Stimulated activated CD4-positive, alpha-beta T cell treated with anti-CD3 and anti-CD28 coated beads, Interleukin-4, amount 100 ng/mL, for 24 hours (primary cell): Measurements from ENCODE around the gene NOXA1.
A peak's percentile ranks its signal among the peaks of the same experiment; 100 is the strongest.
"Not testable (repeated sequence)": the region's sequence is repeated elsewhere in the genome, so short reads cannot be mapped to it uniquely, and the experiment has no call there.

Experiments
- DNase-seq: peaks from one replicate; pipeline ENCODE4 v3.0.0-alpha.2; 2020

The NOXA1 gene, protein sequence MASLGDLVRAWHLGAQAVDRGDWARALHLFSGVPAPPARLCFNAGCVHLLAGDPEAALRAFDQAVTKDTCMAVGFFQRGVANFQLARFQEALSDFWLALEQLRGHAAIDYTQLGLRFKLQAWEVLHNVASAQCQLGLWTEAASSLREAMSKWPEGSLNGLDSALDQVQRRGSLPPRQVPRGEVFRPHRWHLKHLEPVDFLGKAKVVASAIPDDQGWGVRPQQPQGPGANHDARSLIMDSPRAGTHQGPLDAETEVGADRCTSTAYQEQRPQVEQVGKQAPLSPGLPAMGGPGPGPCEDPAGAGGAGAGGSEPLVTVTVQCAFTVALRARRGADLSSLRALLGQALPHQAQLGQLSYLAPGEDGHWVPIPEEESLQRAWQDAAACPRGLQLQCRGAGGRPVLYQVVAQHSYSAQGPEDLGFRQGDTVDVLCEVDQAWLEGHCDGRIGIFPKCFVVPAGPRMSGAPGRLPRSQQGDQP

GRCh38 chr9:137422604-137423513 is at the start of gene NOXA1, which contains the start of gene EXD3:
NOXA1 (plus strand) TSS chr9:137423393; CDS start chr9:137423530, 137 bp downstream.
EXD3 (minus strand) TSS chr9:137423162; CDS start chr9:137395357, 27,805 bp downstream.
- peak; percentile 94 for DNase-seq

- DNase-seq: no peak
Measured at GRCh38 chr9:137373611-137373980, 49.6 kb upstream of the NOXA1 start.

DNA sequence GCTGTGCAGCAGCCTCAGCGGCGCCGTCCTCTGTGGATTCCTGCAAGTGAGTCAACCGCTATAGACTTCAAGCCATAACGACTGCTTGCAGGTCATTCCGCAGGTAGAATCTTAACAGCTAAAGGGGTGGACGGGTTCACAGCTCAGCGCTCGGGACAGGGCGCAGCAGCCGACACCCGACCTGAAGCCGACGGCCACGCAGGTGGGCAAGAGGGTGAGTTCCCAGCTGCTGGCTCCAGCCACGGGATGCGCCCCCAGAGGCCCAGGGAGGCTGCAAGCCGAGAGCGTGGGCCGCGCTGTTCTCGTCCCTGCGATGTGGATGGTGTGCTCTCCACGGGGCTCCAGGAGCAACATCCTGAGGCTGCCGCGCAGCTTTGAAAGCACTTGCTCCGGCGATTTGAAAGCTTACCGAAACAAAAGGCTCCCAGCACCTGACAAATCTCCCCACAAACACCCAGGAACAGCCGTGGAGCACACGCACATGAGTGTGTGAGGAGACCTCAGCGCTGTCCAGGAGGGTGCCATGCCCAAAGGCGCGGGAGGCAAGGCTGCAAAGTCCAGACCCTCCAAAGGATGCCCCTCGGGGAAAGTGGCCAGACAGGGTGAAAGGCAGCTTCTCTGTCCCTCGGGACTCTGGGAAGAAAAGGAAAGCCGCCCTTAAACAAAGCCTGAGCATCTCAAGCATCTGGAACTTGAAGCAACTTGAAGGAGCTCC is 48.9 kb upstream of the NOXA1 start:
- DNase-seq: no peak

GRCh38 chr9:137375321-137376058 is 47.7 kb upstream of the NOXA1 start:
- no peak for DNase-seq

- DNase-seq: no peak
Measured at GRCh38 chr9:137376386-137376785, 46.8 kb upstream of the NOXA1 start.

GRCh38 chr9:137378688-137379410 is 44.3 kb upstream of the NOXA1 start:
- DNase-seq: not testable (repeated sequence)

- DNase-seq: no peak
Measured at GRCh38 chr9:137379761-137380161, 43.4 kb upstream of the NOXA1 start.

- DNase-seq: no peak
Measured at GRCh38 chr9:137380171-137380570, 43.0 kb upstream of the NOXA1 start.

DNA sequence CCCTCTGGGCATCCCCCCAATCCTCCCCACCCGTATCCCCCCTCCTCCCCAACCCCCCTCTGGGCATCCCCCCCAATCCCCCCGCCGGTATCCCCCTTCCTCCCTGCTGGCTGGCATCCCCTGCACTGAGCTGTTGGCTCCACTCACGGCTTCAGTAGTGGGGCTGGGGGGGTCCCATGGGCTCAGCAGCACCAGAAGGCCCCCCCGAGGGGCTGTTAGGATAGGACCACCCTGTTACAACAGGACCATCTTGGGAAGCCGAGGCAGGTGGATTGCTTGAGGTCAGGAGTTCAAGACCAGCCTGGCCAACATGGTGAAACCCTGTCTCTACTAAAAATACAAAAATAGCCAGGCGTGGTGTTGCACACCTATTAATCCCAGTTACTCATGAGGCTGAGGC is 42.6 kb upstream of the NOXA1 start:
- no peak for DNase-seq

DNA sequence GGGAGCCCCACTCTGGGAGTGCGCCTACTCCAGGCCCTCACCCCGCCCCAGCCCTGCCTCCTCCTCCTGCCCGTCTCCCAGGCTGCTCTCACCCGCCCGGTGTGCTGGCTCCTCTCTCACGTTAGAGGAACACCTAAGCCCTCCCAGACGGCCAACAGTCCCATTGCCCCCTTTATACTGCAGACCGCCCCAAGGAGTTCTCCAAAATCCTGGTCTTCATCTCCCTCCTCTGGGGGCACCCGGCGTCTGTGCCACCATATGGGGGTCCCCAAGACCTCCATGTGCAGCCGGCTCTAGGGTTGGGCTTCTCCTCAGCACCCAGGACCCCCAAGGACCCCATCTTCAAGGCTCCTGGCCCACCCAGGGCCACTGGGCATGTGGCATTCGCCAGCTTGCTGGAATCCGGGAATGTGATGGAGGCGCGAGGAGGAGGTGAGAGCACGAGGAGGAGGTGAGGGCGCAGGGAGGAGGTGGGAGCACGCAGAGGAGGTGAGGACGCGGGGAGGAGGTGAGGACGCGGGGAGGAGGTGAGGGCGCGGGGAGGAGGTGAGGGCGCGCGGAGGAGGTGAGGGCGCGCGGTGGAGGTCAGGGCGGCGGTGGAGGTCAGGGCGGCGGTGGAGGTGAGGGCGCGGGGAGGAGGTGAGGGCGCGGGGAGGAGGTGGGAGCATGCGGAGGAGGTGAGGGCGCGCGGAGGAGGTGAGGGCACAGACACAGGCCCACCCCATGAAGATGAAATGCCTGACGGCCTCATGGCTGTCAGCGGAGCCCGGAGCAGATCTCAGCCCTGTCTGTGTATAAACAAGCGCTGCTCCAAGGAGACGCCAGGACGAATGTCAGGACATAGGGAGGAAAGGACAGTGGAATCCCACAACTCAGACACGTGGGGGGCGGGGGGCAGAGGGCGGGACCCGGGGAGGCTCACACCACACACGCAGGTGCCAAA is 41.4 kb upstream of the NOXA1 start:
- no peak for DNase-seq

GRCh38 chr9:137382444-137383080 is 40.6 kb upstream of the NOXA1 start:
- no peak for DNase-seq

GRCh38 chr9:137383081-137383783 is 40.0 kb upstream of the NOXA1 start:
- DNase-seq: no peak

DNA sequence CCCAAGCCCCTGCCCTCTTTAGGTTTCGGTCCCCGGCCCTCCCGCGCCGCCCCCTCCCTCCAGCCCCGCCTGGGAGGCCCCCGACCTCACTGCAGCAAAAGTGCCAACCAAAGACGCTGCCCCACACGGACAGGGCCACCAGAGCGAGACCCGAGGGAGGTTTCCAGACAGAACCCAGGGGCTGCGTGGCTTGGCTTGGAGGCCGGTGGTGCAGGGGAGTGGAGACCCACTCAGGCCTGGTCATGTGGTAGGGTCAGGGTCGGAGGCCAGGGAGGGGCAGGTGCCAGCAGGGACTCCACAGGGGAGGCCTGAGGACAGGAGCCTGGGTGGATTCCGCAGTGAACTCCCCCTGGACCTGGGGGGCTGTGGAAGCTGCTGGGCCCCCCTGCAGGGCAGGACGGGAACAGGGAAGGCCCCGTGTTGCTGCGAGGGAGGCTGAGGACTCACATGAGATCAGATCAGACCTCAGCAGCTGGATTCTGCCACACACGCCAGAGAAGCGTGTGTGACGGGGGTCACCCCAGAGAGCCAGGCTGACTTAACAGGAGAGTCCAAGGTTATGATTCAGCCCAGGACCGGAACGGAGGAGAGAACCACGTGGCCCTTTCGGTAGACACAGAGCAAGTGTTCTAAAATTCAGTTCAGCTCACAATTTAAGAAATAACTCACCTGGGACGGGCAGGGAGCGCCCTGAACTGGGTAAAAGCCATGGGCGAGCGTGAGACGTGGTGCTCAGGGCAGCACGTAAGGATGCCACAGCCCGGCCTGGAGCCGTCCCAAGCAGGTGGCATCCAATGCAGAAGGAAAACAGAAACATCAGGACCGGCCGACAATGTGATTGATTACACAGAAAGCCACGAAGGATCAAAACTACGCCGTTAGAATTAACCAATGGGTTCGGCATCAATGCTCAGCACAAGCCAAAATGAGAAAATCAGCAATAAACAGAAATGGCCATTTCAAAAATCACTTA is 39.1 kb upstream of the NOXA1 start:
- DNase-seq: no peak

- no peak for DNase-seq
Measured at GRCh38 chr9:137385061-137385655, 38.0 kb upstream of the NOXA1 start.

GRCh38 chr9:137386507-137387113 is 36.6 kb upstream of the NOXA1 start:
- not testable (repeated sequence) for DNase-seq

- peak; percentile 36 for DNase-seq
Measured at GRCh38 chr9:137387114-137387890, 35.9 kb upstream of the NOXA1 start.
